Measurements from ENCODE around the gene CDC42SE2.
"Not testable (repeated sequence)": the region's sequence is repeated elsewhere in the genome, so short reads cannot be mapped to it uniquely, and the experiment has no call there.

The CDC42SE2 gene

DNA sequence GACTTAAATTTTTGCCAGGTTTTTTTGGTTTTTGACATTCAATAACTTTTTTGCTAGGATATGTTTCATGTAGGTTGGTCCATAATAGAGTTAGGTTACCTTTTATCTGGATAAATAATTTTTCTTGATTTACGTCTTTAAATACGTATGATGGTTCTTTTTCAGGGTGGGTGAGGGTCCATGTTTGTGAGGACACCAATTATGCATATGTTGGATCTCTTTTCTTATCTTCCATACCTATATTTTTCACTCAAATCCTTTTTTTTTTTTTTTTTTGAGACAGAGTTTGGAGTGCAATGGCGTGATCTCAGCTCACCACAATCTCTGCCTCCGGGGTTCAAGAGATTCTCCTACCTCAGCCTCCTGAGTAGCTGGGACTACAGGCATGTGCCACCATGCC lies 17.3 kb upstream of the CDC42SE2 start:
- TF ChIP-seq, protein P1, sequence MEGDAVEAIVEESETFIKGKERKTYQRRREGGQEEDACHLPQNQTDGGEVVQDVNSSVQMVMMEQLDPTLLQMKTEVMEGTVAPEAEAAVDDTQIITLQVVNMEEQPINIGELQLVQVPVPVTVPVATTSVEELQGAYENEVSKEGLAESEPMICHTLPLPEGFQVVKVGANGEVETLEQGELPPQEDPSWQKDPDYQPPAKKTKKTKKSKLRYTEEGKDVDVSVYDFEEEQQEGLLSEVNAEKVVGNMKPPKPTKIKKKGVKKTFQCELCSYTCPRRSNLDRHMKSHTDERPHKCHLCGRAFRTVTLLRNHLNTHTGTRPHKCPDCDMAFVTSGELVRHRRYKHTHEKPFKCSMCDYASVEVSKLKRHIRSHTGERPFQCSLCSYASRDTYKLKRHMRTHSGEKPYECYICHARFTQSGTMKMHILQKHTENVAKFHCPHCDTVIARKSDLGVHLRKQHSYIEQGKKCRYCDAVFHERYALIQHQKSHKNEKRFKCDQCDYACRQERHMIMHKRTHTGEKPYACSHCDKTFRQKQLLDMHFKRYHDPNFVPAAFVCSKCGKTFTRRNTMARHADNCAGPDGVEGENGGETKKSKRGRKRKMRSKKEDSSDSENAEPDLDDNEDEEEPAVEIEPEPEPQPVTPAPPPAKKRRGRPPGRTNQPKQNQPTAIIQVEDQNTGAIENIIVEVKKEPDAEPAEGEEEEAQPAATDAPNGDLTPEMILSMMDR (IDR thresholded peaks at IDR 0.05; ENCODE audit: insufficient read depth, low read depth, low read length, missing control alignments): no peak
- H3K4me3 ChIP-seq (ENCODE audit: low read depth, low read length): no peak overlapping the region
- DNase-seq (ENCODE audit: low read depth): no peak

DNA sequence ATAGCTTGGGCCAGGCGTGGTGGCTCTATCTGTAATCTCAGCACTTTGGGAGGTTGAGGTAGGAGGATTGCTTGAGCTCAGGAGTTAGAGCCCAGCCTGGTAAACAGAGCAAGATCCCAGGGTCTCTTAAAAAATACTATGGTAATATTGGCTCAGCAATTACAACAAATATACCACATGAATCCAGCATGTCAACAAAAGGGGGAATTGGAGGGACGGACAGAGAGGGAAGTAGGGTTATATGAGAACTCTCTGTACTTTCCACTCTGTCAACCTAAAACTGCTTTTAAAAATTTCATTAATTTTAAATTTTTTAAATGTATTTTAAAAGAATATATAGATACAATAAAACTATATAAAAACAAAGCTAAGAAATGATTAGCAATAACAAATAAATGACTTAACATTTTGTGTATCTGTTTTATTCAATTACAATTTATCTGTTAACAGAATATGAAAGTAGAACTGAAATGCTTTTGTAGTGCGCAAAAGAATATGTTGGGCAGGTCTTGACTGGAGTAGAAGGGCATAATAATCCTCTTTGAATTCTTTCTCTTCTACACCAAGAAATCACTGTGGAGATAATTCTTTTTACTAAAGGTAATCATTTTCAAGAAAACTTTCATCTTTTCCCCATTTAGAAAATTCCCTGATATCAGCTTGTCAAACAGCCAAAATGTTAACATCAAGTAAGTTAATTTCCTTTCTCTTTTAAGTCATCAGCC lies 12.9 kb upstream of the CDC42SE2 start:
- no peak for DNase-seq (ENCODE audit: low read depth)
- no peak overlapping the region for H3K4me3 ChIP-seq (ENCODE audit: low read depth, low read length)
- TF ChIP-seq, protein P1 (IDR thresholded peaks at IDR 0.05; ENCODE audit: insufficient read depth, low read depth, low read length, missing control alignments): no peak

DNA sequence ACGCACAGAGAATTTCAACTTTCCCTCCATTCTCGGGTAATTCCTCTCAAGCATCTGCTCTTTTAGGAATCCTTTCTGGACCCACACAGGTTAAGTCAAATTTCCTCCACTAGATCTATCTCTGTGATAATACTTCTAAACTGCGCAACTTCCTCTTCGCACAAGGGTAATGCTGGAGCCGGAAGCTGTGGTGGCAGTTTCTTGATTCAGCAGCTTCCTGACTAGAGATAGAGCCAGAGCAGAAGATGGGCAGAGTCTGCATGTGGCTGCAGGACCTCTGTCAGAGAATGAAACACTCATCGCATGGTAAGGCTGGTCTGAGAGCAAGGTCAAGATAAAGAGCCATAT lies 11.1 kb upstream of the CDC42SE2 start:
- TF ChIP-seq, protein P1 (IDR thresholded peaks at IDR 0.05; ENCODE audit: insufficient read depth, low read depth, low read length, missing control alignments): no peak
- H3K4me3 ChIP-seq (ENCODE audit: low read depth, low read length): peak overlapping the region; percentile 74
- DNase-seq (ENCODE audit: low read depth): peak; percentile 94

DNA sequence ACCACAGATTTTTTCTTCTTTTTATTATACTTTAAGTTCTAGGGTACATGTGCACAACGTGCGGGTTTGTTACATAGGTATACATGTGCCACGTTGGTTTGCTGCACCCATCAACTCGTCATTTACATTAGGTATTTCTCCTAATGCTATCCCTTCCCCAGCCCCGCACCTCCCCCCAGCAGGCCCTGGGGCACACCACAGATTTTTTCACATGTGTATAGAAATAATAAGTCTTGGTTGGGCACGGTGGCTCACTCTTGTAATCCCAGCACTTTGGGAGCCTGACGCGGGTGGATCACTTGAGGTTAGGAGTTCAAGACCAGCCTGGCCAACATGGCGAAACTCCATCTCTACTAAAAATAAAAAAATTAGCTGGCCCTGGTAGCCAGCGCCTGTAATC lies 9.8 kb upstream of the CDC42SE2 start:
- not testable (repeated sequence) for H3K4me3 ChIP-seq (ENCODE audit: low read depth, low read length)

DNA sequence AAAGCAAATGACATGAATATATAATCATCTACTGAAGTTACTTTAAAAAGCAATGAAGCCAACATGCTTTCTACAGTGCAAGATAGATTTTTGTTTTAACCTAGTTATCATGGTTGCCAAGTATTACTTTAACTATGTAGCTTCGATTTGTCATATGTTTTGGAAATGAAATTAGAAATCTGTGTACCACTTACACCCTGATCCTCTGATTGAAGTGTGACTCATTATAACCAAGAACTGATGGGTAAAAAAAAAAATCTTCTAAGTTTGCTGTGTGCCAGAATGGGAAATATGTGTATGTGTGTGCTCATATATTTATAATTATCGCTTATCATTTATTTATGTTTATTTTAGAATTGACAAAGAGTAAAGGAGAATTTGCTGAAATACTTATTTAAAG lies 9.1 kb upstream of the CDC42SE2 start:
- DNase-seq (ENCODE audit: low read depth): no peak
- H3K4me3 ChIP-seq (ENCODE audit: low read depth, low read length): no peak overlapping the region
- TF ChIP-seq, protein P1 (IDR thresholded peaks at IDR 0.05; ENCODE audit: insufficient read depth, low read depth, low read length, missing control alignments): no peak

More for the DNA sequence above, 9.8 kb upstream of the CDC42SE2 start:
- not testable (repeated sequence) for DNase-seq (ENCODE audit: low read depth)

DNA sequence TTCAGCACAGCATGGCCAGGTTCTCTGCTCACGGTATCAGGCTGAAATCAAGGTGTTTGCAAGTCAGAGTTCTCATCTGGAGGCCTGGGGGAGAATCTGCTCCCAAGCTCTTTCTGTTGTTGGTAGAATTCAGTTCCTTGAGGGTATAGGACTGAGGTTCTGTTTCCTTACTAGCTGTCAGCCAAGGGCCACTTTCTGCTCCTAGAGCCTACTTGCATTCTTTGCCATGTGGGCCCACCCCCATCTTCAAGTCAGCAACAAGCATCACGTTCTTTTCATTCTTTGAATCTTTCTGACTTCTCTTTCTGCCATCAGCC lies 7.4 kb upstream of the CDC42SE2 start:
- TF ChIP-seq, protein P1 (IDR thresholded peaks at IDR 0.05; ENCODE audit: insufficient read depth, low read depth, low read length, missing control alignments): no peak

DNA sequence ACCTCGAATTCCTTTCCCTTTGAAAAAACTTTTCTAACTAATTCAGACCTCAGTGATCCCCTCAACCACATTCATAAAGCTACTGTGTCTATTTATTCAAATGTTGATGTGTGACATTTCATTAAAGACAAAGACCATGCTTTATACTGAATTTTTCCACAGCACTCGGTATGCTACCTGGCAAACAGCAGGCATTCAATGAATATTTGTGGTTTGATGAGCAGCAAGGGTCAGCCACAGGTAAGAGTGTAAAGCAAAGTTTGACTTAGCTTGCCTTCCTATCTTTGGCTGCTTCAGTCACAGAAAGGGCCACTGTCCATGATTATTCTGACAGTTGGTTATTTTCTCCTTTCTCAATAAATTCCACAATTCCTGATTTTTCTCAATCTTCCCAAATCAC lies 5.1 kb upstream of the CDC42SE2 start:
- TF ChIP-seq, protein P1 (IDR thresholded peaks at IDR 0.05; ENCODE audit: insufficient read depth, low read depth, low read length, missing control alignments): no peak
- DNase-seq (ENCODE audit: low read depth): no peak
- no peak overlapping the region for H3K4me3 ChIP-seq (ENCODE audit: low read depth, low read length)

More for the DNA sequence above, 7.4 kb upstream of the CDC42SE2 start:
- no peak for DNase-seq (ENCODE audit: low read depth)
- no peak overlapping the region for H3K4me3 ChIP-seq (ENCODE audit: low read depth, low read length)

Data from GM12865 (cell line).